ENCODE data around the gene ITGB5.

DNA sequence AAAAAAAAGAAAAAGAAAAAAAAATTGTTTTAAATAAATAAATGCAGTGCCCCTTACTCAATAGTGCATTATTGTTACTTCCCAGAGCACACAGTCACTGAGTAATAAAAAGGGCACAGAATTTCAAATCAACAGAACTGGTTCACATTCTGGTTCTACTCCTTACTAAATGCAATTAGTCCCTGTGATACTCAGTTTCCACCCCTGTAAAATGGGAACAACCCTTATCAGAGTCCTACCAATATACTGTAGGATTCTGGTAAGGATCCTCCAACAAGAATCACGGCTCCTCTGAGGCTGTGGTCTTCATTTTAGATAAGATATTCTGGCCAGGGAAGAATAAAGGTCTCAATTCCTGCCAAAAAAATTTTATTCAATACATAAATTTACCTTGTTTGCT lies 50.7 kb downstream of the ITGB5 start:
- TF ChIP-seq, protein P1, sequence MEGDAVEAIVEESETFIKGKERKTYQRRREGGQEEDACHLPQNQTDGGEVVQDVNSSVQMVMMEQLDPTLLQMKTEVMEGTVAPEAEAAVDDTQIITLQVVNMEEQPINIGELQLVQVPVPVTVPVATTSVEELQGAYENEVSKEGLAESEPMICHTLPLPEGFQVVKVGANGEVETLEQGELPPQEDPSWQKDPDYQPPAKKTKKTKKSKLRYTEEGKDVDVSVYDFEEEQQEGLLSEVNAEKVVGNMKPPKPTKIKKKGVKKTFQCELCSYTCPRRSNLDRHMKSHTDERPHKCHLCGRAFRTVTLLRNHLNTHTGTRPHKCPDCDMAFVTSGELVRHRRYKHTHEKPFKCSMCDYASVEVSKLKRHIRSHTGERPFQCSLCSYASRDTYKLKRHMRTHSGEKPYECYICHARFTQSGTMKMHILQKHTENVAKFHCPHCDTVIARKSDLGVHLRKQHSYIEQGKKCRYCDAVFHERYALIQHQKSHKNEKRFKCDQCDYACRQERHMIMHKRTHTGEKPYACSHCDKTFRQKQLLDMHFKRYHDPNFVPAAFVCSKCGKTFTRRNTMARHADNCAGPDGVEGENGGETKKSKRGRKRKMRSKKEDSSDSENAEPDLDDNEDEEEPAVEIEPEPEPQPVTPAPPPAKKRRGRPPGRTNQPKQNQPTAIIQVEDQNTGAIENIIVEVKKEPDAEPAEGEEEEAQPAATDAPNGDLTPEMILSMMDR (IDR thresholded peaks at IDR 0.05) = no peak
- TF ChIP-seq POLR2A (IDR thresholded peaks at IDR 0.05) = no peak

Measured in right lobe of liver (tissue), 4 donors.